ENCODE results near the gene USP5.

The USP5 gene

GRCh38 chr12:6825398-6826124 lies 26.4 kb upstream of the USP5 start:
- peak; percentile 95 for DNase-seq (ENCODE audit: low spot score)

GRCh38 chr12:6826125-6826733 lies 25.7 kb upstream of the USP5 start:
- peak; percentile 18 for DNase-seq (ENCODE audit: low spot score)

- no peak for DNase-seq (ENCODE audit: low spot score)
Measured at GRCh38 chr12:6826734-6827436, 25.1 kb upstream of the USP5 start.

- peak; percentile 96 for DNase-seq (ENCODE audit: low spot score)
Measured at GRCh38 chr12:6827437-6827911, 24.5 kb upstream of the USP5 start.

GRCh38 chr12:6827982-6828780 lies 23.8 kb upstream of the USP5 start, which contains the start of gene P3H3:
Gene P3H3, plus strand, starts transcription at chr12:6828407. Its CDS starts 34 bp downstream, at chr12:6828441.
- DNase-seq (ENCODE audit: low spot score), result peak; percentile 69

GRCh38 chr12:6828781-6829535 lies 23.0 kb upstream of the USP5 start:
- DNase-seq (ENCODE audit: low spot score), result peak; percentile 77

GRCh38 chr12:6829536-6830220 lies 22.3 kb upstream of the USP5 start:
- no peak for DNase-seq (ENCODE audit: low spot score)

GRCh38 chr12:6830286-6830890 lies 21.6 kb upstream of the USP5 start:
- DNase-seq (ENCODE audit: low spot score), result no peak

- no peak for DNase-seq (ENCODE audit: low spot score)
Measured at GRCh38 chr12:6830999-6831398, 21.0 kb upstream of the USP5 start.

GRCh38 chr12:6831450-6831995 lies 20.4 kb upstream of the USP5 start:
- no peak for DNase-seq (ENCODE audit: low spot score)

- no peak for DNase-seq (ENCODE audit: low spot score)
Measured at GRCh38 chr12:6832125-6832524, 19.8 kb upstream of the USP5 start.

- DNase-seq (ENCODE audit: low spot score), result no peak
Measured at GRCh38 chr12:6833189-6833890, 18.6 kb upstream of the USP5 start.

GRCh38 chr12:6834254-6834653 lies 17.7 kb upstream of the USP5 start:
- no peak for DNase-seq (ENCODE audit: low spot score)

- DNase-seq (ENCODE audit: low spot score), result peak; percentile 23
Measured at GRCh38 chr12:6834873-6835272, 17.1 kb upstream of the USP5 start.

- no peak for DNase-seq (ENCODE audit: low spot score)
Measured at GRCh38 chr12:6836851-6837250, 15.1 kb upstream of the USP5 start.

- DNase-seq (ENCODE audit: low spot score), result no peak
Measured at GRCh38 chr12:6837370-6838060, 14.4 kb upstream of the USP5 start.

GRCh38 chr12:6838854-6839253 lies 13.1 kb upstream of the USP5 start:
- DNase-seq (ENCODE audit: low spot score), result no peak

- peak; percentile 80 for DNase-seq (ENCODE audit: low spot score)
Measured at GRCh38 chr12:6839482-6840201, 12.3 kb upstream of the USP5 start.

All from cerebellar cortex (tissue), 1 donor.